Thoracic aorta (tissue), 2 donors: ENCODE measurements around the gene PTPRB. TPM values are rescaled to one million over a fixed set of nuclear protein-coding genes. Genes with fewer than 3 reads are reported as not detected.

Experiments
- ATAC-seq: fragments of 150-250 bp; one replicate; pipeline ENCODE4 v1.8.0; 2017; ENCODE audit warnings: low read depth; ENCODE audit not compliant: insufficient number of reproducible peaks, low FRiP score
- DNase-seq: peaks from one replicate; pipeline ENCODE4 v3.0.0-alpha.2; 2020; ENCODE audit warnings: low spot score
- H3K27ac ChIP-seq, 2 donors: fragments of 200-600 bp; sonication (generic); 1 replicate in 1 of 2; 2 replicates in 1 of 2; pipeline ENCODE4 v1.5.1; 2016; ENCODE audit warnings: mild to moderate bottlenecking in 2 of 2, moderate library complexity in 2 of 2
- H3K27me3 ChIP-seq: fragments of 200-600 bp; sonication (generic); replicated peaks from 2 replicates; pipeline ENCODE4 v1.6.0; 2016; ENCODE audit warnings: mild to moderate bottlenecking; ENCODE audit not compliant: insufficient read depth
- H3K36me3 ChIP-seq: fragments of 200-600 bp; sonication (generic); one replicate; pipeline ENCODE4 v1.5.1; 2016
- H3K4me1 ChIP-seq, 2 donors: fragments of 200-600 bp; sonication (generic); 1 replicate in 1 of 2; 2 replicates in 1 of 2; pipeline versions ENCODE4 v1.5.1 to v1.6.0; 2016; ENCODE audit warnings: low read depth in 2 of 2, mild to moderate bottlenecking in 1 of 2; ENCODE audit not compliant: control insufficient read depth in 1 of 2
- H3K4me3 ChIP-seq: fragments of 200-600 bp; sonication (generic); 2 replicates; pipeline ENCODE4 v1.5.1; 2016; ENCODE audit warnings: mild to moderate bottlenecking
- H3K9me3 ChIP-seq: fragments of 200-600 bp; sonication (generic); 2 replicates; pipeline ENCODE4 v1.5.1; 2016
- total RNA-seq, 2 donors: library from RNA; depleted of rRNA; stranded (reverse); fragments of >200 nt; gene quantifications; one replicate each; pipeline versions ENCODE4 v1.1.0 to v1.2.3, GENCODE V29; 2016
- TF ChIP-seq, protein P1 (sequence below): fragments of 200-600 bp; sonication (generic); IDR thresholded peaks from one replicate; pipeline ENCODE4 v1.5.1; 2019; ENCODE audit warnings: antibody characterized with exemption

Gene PTPRB
- total RNA-seq, 2 donors from 2014 or later: 21.9 to 39.0 TPM

DNA sequence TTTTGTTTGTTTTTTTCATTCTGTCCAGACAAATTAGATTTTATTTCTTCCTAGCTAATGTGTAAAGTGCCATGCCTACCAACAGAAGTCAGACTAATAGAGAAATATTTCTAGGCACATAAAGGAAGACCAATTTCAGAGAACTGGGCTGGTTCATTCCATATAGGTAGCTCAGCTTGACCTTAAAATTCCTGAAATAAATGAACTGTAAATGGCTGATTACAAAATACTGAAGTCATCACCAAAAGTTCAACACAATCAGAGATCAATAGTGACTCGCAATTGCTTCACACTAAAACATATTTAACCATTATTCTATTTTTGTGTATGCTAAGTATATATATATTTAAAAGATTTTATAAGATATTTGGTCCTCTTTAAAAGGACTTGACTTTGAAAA, 34.2 kb downstream of the PTPRB start:
- no peak overlapping the region for H3K27ac ChIP-seq
- no peak for ATAC-seq

DNA sequence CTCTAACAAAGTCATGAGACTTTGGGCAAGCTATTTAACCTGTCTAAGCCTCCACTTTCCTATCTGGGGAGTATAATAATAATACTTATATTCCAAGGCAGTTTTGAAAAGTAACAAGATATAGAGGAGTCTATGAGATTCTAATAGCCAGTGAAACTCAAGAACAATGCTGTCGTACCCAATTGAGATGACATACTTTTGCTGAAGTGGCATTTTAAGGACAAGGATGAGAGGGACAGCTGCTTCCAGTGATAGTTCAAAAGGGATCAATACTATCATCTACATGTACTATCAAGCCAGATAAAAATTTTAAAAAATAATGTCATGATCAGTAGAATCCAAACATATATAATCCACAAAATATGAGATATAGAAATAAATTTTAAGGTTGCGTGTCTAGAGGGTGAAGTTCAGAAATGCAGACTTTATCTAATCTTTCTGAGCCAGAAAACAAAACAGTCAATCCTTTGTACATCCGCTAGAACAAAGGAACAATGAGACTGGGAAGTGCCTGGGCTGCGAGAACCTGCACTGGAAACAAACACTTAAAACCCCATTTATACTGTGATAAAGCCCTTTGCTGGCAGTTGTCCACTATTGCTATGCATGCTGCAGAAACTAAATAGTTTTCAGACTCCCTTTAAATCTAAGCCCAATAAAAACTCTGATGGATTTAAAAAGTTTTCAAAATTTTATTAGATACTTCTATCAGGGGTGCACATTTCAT, 38.6 kb downstream of the PTPRB start:
- H3K27ac ChIP-seq: no peak overlapping the region

More for the DNA sequence above, 34.2 kb downstream of the PTPRB start:
- Histone ChIP-seq H3K4me1 (no peaks in the 10 kb centered on the region), H3K27me3 (no peaks in the 10 kb centered on the region), H3K4me3 (no peak overlapping the region), H3K9me3 (no peaks in the 10 kb centered on the region), H3K36me3 (no peaks in the 10 kb centered on the region)
- TF ChIP-seq, protein P1, sequence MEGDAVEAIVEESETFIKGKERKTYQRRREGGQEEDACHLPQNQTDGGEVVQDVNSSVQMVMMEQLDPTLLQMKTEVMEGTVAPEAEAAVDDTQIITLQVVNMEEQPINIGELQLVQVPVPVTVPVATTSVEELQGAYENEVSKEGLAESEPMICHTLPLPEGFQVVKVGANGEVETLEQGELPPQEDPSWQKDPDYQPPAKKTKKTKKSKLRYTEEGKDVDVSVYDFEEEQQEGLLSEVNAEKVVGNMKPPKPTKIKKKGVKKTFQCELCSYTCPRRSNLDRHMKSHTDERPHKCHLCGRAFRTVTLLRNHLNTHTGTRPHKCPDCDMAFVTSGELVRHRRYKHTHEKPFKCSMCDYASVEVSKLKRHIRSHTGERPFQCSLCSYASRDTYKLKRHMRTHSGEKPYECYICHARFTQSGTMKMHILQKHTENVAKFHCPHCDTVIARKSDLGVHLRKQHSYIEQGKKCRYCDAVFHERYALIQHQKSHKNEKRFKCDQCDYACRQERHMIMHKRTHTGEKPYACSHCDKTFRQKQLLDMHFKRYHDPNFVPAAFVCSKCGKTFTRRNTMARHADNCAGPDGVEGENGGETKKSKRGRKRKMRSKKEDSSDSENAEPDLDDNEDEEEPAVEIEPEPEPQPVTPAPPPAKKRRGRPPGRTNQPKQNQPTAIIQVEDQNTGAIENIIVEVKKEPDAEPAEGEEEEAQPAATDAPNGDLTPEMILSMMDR: no peak
- no peak for DNase-seq

DNA sequence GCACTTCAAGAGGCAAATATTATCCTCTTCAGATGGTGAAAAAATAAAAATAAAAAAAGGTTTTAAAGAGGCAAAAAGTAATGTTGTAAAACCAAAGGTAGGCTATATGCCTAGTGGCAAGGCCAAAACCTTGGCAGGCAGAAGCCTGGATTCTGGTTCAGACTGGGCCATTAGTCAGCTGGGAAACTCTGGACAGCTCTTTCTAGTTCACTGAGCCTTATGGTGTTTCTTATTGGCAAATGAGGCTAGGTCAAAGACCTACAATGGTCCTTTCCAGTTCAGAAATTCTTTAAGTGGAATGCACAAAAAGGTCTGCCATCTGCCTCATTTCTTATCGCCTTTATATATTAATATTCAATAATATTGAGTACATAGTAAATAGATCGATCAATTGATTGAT, 44.6 kb downstream of the PTPRB start:
- no peak for DNase-seq
- Histone ChIP-seq H3K4me3 (no peak overlapping the region), H3K27me3 (no peaks in the 10 kb centered on the region), H3K4me1 (no peaks in the 10 kb centered on the region), H3K9me3 (no peaks in the 10 kb centered on the region), H3K27ac (no peak overlapping the region), H3K36me3 (no peaks in the 10 kb centered on the region)
- TF ChIP-seq, protein P1: no peak
- ATAC-seq: no peak

More for the DNA sequence above, 38.6 kb downstream of the PTPRB start:
- DNase-seq (no peak), ATAC-seq (no peak)
- Histone ChIP-seq H3K9me3 (no peaks in the 10 kb centered on the region), H3K27me3 (no peaks in the 10 kb centered on the region), H3K4me1 (no peaks in the 10 kb centered on the region), H3K36me3 (no peaks in the 10 kb centered on the region), H3K4me3 (no peak overlapping the region)
- TF ChIP-seq, protein P1: no peak

DNA sequence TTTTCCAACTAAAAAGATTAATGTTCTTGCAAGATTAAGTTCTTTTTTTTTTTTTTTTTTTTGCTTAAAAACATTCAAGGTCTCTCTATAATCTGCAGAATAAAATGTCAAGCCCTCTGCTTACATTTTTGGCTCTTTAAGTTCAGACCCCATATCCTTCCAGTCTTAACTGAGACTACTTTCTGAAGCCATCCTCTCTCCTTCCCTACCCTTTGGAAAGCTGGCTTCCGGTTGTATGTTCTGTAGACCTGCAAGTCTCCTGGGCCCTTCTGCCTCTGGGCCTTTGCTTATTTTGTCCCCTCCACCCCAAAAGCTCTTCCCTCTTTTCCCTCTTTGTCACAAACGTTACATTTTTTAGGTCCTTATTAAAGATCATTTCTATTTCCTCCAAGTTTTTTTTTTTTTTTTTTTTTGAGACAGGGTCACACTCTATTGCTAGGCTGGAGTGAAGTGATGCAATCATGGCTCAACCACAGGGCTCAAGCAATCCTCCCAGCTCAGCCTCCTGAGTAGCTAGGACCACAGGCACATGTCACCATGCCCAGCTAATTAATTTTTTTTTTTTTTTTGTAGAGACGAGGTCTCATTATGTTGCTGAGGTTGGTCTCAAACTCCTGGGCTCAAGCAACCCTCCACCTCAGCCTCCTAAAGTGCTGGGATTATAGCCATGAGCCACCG, 46.5 kb downstream of the PTPRB start:
- Histone ChIP-seq H3K27ac (no peak overlapping the region), H3K9me3 (no peaks in the 10 kb centered on the region), H3K36me3 (no peaks in the 10 kb centered on the region), H3K27me3 (no peaks in the 10 kb centered on the region), H3K4me1 (no peaks in the 10 kb centered on the region), H3K4me3 (no peak overlapping the region)
- TF ChIP-seq, protein P1: no peak
- no peak for ATAC-seq
- DNase-seq: no peak

DNA sequence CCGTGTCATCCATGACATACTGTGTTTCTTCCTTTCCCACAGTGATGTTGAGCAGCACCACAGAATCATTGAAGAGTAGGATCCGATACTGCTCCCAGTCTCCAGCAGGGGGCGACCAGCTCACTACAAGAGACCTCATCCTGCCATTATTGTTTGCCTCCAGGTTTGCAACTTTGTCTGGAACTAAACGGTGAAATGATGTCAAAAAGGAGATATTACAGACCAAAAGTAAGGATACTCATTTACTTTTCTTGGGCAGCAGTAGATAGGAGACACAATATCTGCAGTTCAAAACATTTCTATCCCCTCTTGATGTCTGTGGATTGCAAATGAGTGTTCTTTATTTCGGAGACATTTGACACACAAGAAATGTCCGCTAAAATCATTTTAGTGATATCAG, 47.2 kb downstream of the PTPRB start:
- Histone ChIP-seq H3K36me3 (no peaks in the 10 kb centered on the region), H3K4me1 (no peaks in the 10 kb centered on the region), H3K27ac (no peak overlapping the region), H3K4me3 (no peak overlapping the region), H3K27me3 (no peaks in the 10 kb centered on the region), H3K9me3 (no peaks in the 10 kb centered on the region)
- TF ChIP-seq, protein P1: peak; percentile 86
- no peak for ATAC-seq
- DNase-seq: peak; percentile 30
